Lower leg skin (tissue), 4 donors: ENCODE data around the gene ZNF219. TPM values are rescaled to one million over a fixed set of nuclear protein-coding genes. Genes with fewer than 3 reads are reported as not detected.

Experiments
- DNase-seq, 2 donors: peaks; one replicate each; pipeline ENCODE4 v3.0.0-alpha.2; 2019; ENCODE audit warnings: low spot score in 2 of 2
- H3K4me3 ChIP-seq: fragments of 200-600 bp; sonication (generic); 2 replicates; pipeline ENCODE4 v1.5.1; 2017; ENCODE audit warnings: mild to moderate bottlenecking, low read depth; ENCODE audit not compliant: poor library complexity, severe bottlenecking
- POLR2A ChIP-seq, 2 donors: fragments of 450-650 bp; IDR thresholded peaks; one replicate each; pipeline ENCODE4 v1.6.1; 2016 to 2017; ENCODE audit warnings: antibody characterized with exemption in 2 of 2, mild to moderate bottlenecking in 1 of 2, moderate library complexity in 1 of 2
- WGBS, 2 donors: methylation state at CpG; one replicate each; pipeline ENCODE4 v1.1.5; 2018; 5-methylcytosine and 5-hydroxymethylcytosine counted together
- intact Hi-C: fragments of 100-400 bp; cut with DNase I; formaldehyde crosslinking; loops from one replicate; pipeline ENCODE4 v1.15.0; 2023; ENCODE audit warnings: low total_unique reads
- total RNA-seq, 4 donors: library from RNA; depleted of rRNA; stranded (reverse); fragments of >200 nt; gene quantifications; one replicate each; pipeline ENCODE4 v1.1.0, GENCODE V29; 2016
- TF ChIP-seq, protein P1 (sequence below), 3 donors: fragments of 450-650 bp; IDR thresholded peaks; one replicate each; pipeline ENCODE4 v1.5.1; 2016; ENCODE audit warnings: antibody characterized with exemption in 3 of 3, mild to moderate bottlenecking in 3 of 3, moderate library complexity in 2 of 3

The ZNF219 gene
- total RNA-seq, 4 donors from 2014 or later = 56.9 to 89.9 (median 82.2) TPM

DNA sequence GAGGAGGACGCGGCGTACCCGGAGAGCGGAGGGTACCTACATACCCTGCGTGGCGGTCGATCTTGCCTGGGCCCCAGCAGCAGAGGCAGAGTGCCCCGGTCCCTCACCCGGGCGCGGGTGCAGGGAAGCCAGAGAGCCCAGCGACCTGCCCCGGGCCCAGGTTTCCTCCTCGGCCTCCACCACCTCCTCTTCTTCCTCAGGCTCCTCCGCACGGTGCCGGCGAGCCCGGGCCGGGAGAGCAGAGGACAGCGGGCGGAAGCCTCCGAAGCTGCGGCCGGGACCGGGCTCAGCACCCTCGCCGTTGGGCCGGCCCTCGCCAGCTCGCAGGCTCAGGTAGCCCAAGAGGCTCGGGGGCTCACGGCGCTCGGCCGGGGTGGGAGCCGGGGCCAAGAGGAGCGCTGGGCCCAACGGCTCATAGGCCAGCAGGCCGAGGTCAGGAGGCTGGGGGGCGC, 6.6 kb downstream of the ZNF219 start:
- intact Hi-C loops = loop anchor here (10.0 kb wide), 1 partner anchor 77 kb away; no protein-coding TSS in a partner anchor
- TF ChIP-seq, protein P1, sequence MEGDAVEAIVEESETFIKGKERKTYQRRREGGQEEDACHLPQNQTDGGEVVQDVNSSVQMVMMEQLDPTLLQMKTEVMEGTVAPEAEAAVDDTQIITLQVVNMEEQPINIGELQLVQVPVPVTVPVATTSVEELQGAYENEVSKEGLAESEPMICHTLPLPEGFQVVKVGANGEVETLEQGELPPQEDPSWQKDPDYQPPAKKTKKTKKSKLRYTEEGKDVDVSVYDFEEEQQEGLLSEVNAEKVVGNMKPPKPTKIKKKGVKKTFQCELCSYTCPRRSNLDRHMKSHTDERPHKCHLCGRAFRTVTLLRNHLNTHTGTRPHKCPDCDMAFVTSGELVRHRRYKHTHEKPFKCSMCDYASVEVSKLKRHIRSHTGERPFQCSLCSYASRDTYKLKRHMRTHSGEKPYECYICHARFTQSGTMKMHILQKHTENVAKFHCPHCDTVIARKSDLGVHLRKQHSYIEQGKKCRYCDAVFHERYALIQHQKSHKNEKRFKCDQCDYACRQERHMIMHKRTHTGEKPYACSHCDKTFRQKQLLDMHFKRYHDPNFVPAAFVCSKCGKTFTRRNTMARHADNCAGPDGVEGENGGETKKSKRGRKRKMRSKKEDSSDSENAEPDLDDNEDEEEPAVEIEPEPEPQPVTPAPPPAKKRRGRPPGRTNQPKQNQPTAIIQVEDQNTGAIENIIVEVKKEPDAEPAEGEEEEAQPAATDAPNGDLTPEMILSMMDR (IDR thresholded peaks at IDR 0.05) = no peak
- no peak for TF ChIP-seq POLR2A (IDR thresholded peaks at IDR 0.05)
- no peak for DNase-seq
- no peak overlapping the region for H3K4me3 ChIP-seq
- WGBS, 2 donors = 92 to 94% methylated on average over 19 to 42 of the region's 42 CpGs

DNA sequence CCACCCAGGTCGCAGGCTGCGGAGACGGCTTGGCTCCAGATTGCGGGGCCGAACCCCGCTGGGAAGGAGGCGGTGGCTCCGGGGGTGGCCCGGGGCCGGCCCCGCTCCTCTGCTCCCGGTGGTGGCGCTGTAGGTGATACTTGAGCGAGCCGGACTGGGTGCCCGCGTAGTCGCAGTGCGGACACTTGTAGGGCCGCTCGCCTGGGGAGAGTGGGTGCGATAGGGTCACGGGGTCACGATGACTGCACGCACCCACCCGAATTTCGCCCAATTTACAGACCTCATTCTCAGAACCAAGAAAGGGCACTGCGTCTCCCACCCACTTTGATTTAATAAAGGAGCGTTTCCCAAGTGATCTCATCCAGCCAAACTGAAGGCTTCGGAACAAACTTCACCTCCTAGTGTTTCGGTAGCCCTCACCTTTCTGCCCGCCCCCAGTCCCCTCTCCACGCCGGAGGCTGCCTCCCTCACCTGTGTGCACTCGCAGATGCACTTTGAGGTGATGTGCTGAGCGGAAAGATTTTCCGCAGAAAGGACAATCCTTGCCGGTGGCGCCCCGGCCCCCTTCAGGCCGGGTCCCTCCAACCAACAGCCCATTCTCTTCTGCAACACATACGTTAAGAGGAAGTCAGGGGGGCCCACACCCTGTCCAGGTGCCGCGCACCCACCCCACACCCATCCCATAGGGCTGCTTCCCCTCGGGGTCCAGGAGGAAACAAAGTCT, 7.4 kb downstream of the ZNF219 start:
- no peak overlapping the region for H3K4me3 ChIP-seq
- intact Hi-C loops = loop anchor here (10.0 kb wide), 1 partner anchor 76 kb away; no protein-coding TSS in a partner anchor
- no peak for DNase-seq
- TF ChIP-seq POLR2A (IDR thresholded peaks at IDR 0.05) = no peak
- TF ChIP-seq, protein P1 (IDR thresholded peaks at IDR 0.05) = no peak
- WGBS, 2 donors = 92% methylated on average over 40 to 45 of the region's 45 CpGs

DNA sequence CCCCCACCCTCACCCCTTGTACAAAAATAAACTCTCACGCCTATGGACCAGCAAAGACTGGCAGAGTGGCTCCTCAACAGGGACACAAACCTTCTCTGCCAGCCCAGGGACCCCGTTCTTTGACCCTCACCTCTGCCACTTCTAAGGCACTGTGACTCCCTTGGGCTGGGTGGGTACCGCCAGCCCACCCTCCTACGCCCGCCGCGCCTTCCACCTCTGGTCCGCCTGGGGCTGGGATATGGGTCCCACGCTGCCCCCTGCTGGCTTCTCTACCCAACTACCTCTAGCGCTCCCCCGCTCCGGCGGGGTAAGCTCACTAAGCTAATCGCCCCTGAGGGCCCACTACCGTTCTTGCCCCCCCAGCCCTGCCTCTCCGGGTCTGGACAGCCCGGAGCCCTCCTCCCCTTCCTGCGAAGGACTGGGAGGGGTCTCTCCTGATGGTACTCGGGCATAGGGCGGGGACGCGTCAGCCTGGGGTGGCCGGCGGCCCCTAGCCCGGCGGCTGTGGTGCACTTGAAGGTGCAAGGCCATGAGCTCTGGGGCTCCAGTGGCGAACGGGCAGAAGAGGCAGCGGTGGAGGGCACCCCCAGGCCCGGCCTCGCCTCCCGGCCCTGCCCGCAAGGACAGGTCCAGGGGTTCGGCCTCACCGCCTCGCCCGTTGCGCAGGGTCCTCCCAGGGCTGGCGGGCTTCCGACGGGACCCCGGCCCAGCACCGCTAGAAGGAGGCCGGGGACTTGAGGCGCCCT, 8.1 kb downstream of the ZNF219 start:
- no peak for DNase-seq
- intact Hi-C loops = loop anchor here (10.0 kb wide), 1 partner anchor 76 kb away; no protein-coding TSS in a partner anchor
- 89 to 90% methylated on average over 35 to 39 of the region's 45 CpGs for WGBS, 2 donors
- TF ChIP-seq, protein P1 (IDR thresholded peaks at IDR 0.05) = no peak
- TF ChIP-seq POLR2A (IDR thresholded peaks at IDR 0.05) = no peak
- H3K4me3 ChIP-seq = no peak overlapping the region

DNA sequence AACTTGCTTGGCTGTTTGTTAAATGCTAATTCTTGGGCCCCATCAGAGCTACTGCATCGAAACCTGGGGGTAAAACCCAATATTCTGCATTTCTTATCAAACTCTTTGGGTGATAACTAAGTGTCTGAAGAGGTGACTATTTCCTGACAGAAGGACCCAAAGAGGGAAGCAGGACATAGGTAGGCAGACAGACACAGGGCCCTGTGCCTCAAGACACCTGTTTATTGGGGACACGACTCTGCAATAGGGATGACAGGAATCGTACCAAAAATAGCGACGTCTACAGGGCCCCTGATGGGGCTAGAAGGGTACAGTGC, 8.6 kb downstream of the ZNF219 start:
- intact Hi-C loops = loop anchor here (10.0 kb wide), 1 partner anchor 75 kb away; no protein-coding TSS in a partner anchor
- no peak for DNase-seq
- 83 to 86% methylated on average over 5 of the region's 5 CpGs for WGBS, 2 donors
- no peak overlapping the region for H3K4me3 ChIP-seq
- TF ChIP-seq POLR2A (IDR thresholded peaks at IDR 0.05) = no peak

DNA sequence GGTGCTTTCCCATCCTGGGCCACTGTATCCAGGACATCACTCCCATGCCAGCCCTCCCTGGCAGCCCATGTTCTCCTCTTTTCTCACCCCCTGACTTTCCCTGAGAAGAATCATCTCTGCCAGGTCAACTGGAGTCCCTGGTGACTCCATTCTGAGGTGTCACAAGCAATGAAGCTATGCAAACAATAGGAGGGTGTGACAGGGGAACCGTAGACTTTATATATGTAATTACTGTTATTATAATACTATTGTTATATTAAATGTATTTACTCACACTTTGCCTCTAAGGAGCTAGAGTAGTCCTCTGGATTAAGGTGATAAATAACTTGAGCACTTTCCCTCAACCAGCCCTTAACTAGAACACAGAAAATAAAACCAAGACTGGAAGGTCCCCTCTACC, 9.2 kb downstream of the ZNF219 start:
- no peak for DNase-seq
- intact Hi-C loops = no loop called here
- 34 to 46% methylated on average over 1 of the region's 1 CpG for WGBS, 2 donors
- H3K4me3 ChIP-seq = no peak overlapping the region
- no peak for TF ChIP-seq POLR2A (IDR thresholded peaks at IDR 0.05)
- TF ChIP-seq, protein P1 (IDR thresholded peaks at IDR 0.05) = no peak

DNA sequence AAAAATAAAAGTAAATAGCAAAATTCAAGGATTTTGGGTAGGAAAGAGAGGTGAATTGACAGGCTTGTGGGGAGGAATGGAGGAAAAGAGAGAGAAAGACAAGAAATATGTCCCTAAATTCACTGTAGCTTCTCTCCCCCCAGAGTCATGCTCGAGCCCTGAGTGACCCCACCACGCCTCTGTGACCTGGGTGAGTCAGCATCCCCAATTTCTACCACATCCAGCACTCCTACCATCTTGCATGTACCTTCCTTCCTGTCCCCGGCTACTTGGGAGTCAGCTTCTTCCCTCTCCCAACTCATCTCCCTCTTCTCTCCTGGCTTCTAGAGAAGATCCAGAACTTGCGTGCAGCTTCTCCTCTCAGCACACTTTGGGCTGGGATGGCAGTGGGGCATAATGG, 9.8 kb downstream of the ZNF219 start:
- H3K4me3 ChIP-seq = no peak overlapping the region
- intact Hi-C loops = no loop called here
- no peak for TF ChIP-seq POLR2A (IDR thresholded peaks at IDR 0.05)
- TF ChIP-seq, protein P1 (IDR thresholded peaks at IDR 0.05) = no peak
- no peak for DNase-seq
- 75 to 86% methylated on average over 4 of the region's 4 CpGs for WGBS, 2 donors
